Thyroid gland (tissue), 4 donors: ENCODE measurements around the gene SPOCK1. TPM values are rescaled to one million over a fixed set of nuclear protein-coding genes. Genes with fewer than 3 reads are reported as not detected.

Source experiments
- DNase-seq, 2 donors: peaks; one replicate each; pipeline ENCODE4 v3.0.0-alpha.2; 2019
- H3K27ac ChIP-seq, 3 donors: fragments of 200-600 bp; sonication (generic); 1 replicate in 2 of 3; 2 replicates in 1 of 3; pipeline ENCODE4 v1.5.1; 2016 to 2019; ENCODE audit warnings: mild to moderate bottlenecking in 1 of 3, moderate library complexity in 1 of 3
- H3K27me3 ChIP-seq: fragments of 200-600 bp; sonication (generic); one replicate; pipeline ENCODE4 v1.5.1; 2019
- H3K36me3 ChIP-seq, 2 donors: fragments of 200-600 bp; sonication (generic); one replicate each; pipeline ENCODE4 v1.5.1; 2016 to 2019
- H3K4me1 ChIP-seq, 2 donors: fragments of 200-600 bp; sonication (generic); one replicate each; pipeline ENCODE4 v1.5.1; 2017 to 2019
- H3K4me3 ChIP-seq, 3 donors: fragments of 200-600 bp; sonication (generic); replicated peaks in 1 of 3; 1 replicate in 2 of 3; 2 replicates in 1 of 3; pipeline ENCODE4 v1.5.1; 2016; ENCODE audit warnings: mild to moderate bottlenecking in 1 of 3
- H3K9me3 ChIP-seq: fragments of 200-600 bp; sonication (generic); one replicate; pipeline ENCODE4 v1.5.1; 2017
- POLR2A ChIP-seq, 2 donors: fragments of 450-650 bp; IDR thresholded peaks; one replicate each; pipeline ENCODE4 v1.6.1; 2017; ENCODE audit warnings: antibody characterized with exemption in 2 of 2, mild to moderate bottlenecking in 2 of 2, moderate library complexity in 1 of 2
- WGBS, 2 donors: methylation state at CpG; one replicate each; pipeline ENCODE4 v1.1.5; 2017; 5-methylcytosine and 5-hydroxymethylcytosine counted together
- intact Hi-C: fragments of 100-400 bp; cut with DNase I; formaldehyde crosslinking; loops from one replicate; pipeline ENCODE4 v1.15.1; 2023
- total RNA-seq, 4 donors: library from RNA; depleted of rRNA; stranded (reverse); fragments of >200 nt; gene quantifications; one replicate each; pipeline ENCODE4 v1.2.3, GENCODE V29; 2016
- TF ChIP-seq, protein P1 (sequence below), 6 experiments: fragments of 200-600 bp in 3 of 6; fragments of 450-650 bp in 3 of 6; sonication (generic) in 3 of 6; IDR thresholded peaks; one replicate each; pipeline ENCODE4 v1.5.1; 2016 to 2019; ENCODE audit warnings: antibody characterized with exemption in 6 of 6, mild to moderate bottlenecking in 2 of 6, inconsistent platforms in 1 of 6, moderate library complexity in 1 of 6

Gene SPOCK1
- total RNA-seq, 4 donors from 2014 or later, result 15.8 to 34.1 (median 27.5) TPM

DNA sequence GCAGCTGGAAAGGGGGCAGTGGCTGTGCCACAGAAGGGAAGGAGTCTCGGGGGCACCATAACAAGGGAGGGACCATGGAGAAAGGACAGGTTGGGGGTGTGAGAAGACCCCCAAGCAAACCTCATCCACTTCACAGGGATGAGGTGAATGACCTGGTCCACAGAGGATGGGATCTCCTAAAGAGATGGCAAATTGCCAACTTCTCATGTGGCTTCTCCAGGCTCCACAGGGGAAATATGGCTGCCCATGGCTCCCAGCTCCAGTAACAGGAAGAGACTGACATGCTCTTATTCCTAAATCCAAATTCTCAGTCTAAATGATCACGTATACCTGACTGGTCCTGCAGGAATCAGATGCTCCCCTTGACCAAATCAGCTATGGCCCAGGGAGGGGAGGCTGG is 340.4 kb downstream of the SPOCK1 start:
- Histone ChIP-seq H3K27ac (no peak overlapping the region), H3K27me3 (no peaks in the 10 kb centered on the region), H3K9me3 (no peaks in the 10 kb centered on the region), H3K4me1 (no peaks in the 10 kb centered on the region), H3K4me3 (no peak overlapping the region), H3K36me3 (no peaks in the 10 kb centered on the region)
- no peak for DNase-seq
- WGBS, 2 donors, result 88 to 90% methylated on average over 2 of the region's 2 CpGs
- intact Hi-C loops, result no loop called here
- TF ChIP-seq, protein P1, sequence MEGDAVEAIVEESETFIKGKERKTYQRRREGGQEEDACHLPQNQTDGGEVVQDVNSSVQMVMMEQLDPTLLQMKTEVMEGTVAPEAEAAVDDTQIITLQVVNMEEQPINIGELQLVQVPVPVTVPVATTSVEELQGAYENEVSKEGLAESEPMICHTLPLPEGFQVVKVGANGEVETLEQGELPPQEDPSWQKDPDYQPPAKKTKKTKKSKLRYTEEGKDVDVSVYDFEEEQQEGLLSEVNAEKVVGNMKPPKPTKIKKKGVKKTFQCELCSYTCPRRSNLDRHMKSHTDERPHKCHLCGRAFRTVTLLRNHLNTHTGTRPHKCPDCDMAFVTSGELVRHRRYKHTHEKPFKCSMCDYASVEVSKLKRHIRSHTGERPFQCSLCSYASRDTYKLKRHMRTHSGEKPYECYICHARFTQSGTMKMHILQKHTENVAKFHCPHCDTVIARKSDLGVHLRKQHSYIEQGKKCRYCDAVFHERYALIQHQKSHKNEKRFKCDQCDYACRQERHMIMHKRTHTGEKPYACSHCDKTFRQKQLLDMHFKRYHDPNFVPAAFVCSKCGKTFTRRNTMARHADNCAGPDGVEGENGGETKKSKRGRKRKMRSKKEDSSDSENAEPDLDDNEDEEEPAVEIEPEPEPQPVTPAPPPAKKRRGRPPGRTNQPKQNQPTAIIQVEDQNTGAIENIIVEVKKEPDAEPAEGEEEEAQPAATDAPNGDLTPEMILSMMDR (IDR thresholded peaks at IDR 0.05), result no peak
- no peak for TF ChIP-seq POLR2A (IDR thresholded peaks at IDR 0.05)

DNA sequence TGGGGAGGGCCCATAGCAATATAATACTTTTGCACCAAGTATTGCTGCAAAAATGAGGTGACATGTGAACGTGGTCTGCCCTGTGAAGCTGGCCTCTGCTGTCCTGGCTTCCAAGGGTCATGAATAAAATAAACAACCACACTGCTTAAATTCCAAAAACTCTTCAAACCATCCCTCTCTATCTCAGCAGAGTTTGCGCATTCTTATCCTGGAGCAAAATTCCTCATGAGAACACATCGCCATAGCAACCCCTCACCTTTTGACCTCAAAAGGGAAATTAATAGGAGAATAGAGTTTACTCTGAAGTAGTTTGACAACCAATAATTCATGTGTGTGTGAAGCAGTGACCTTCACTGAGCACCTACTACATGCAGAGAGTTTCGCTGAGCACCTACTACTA is 342.9 kb downstream of the SPOCK1 start:
- H3K27ac ChIP-seq, result no peak overlapping the region
- H3K9me3 ChIP-seq, result no peaks in the 10 kb centered on the region
- H3K4me1 ChIP-seq, result no peaks in the 10 kb centered on the region
- no peaks in the 10 kb centered on the region for H3K27me3 ChIP-seq
- intact Hi-C loops, result no loop called here
- 86 to 89% methylated on average over 4 of the region's 4 CpGs for WGBS, 2 donors
- TF ChIP-seq POLR2A (IDR thresholded peaks at IDR 0.05), result no peak
- TF ChIP-seq, protein P1 (IDR thresholded peaks at IDR 0.05), result no peak
- H3K36me3 ChIP-seq, result no peaks in the 10 kb centered on the region
- no peak for DNase-seq
- H3K4me3 ChIP-seq, result no peak overlapping the region

DNA sequence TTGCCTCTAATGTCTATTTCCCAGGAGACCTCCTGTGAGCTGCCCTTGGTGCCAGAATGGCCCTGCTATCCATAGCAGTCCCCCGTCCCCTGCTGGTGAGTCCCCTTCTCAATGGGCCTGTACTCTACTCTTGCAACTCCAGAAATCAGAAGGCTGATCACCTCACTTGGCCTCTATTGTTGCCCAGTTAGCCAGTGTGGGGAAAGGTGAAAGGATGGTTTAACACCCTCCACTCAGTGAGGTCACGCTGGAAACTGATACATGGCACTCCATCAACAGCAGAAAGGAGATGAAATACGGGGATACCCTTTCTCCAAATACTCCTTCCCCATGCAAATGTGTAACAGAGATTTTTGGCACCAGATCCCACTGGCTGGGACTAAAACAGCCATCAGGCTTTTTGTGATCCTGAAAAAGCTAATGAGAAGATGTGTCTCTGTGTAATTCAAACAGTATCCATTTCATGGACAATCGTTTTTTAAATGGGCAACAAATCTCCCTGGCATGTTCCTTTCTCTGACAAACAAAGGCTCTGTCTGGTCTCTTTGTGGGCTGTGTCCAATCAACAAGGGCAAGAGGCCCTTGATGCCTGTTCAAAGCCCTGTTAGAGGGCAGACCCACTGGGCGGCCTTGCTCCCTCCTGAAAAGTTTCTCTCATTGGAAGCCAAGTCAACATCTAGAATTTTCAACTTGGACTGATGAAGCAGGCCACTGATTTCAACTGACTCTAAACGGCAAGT is 343.7 kb downstream of the SPOCK1 start:
- TF ChIP-seq, protein P1 (IDR thresholded peaks at IDR 0.05), result no peak
- TF ChIP-seq POLR2A (IDR thresholded peaks at IDR 0.05), result no peak
- Histone ChIP-seq H3K4me1 (no peaks in the 10 kb centered on the region), H3K27ac (no peak overlapping the region), H3K9me3 (no peaks in the 10 kb centered on the region), H3K4me3 (no peak overlapping the region), H3K27me3 (no peaks in the 10 kb centered on the region), H3K36me3 (no peaks in the 10 kb centered on the region)
- no peak for DNase-seq
- intact Hi-C loops, result no loop called here
- 70 to 84% methylated on average over 6 of the region's 6 CpGs for WGBS, 2 donors

DNA sequence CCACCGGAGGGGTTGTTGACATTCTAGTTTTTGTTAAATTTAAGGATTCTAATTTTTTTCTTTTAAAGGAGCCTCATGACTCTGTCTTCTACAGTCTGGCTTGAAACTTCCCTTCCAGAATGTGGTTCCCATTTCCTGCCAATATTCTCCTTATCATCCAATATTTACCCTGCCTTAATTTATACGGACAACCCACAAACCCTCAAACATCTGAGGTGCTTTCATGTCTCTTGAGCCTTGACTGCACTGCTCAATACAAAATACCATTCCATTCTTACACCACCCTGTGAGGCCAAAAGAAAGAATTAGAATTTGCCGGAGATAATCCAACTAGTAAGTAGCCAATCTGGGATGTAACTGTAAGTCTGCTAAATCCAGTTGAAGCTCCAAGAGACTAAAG is 346.5 kb downstream of the SPOCK1 start:
- intact Hi-C loops, result no loop called here
- no peaks in the 10 kb centered on the region for H3K27me3 ChIP-seq
- no peak for DNase-seq
- TF ChIP-seq, protein P1 (IDR thresholded peaks at IDR 0.05), result no peak
- no peak for TF ChIP-seq POLR2A (IDR thresholded peaks at IDR 0.05)
- H3K27ac ChIP-seq, result no peak overlapping the region
- H3K4me3 ChIP-seq, result no peak overlapping the region
- no peaks in the 10 kb centered on the region for H3K36me3 ChIP-seq
- no peaks in the 10 kb centered on the region for H3K9me3 ChIP-seq
- H3K4me1 ChIP-seq, result no peaks in the 10 kb centered on the region
- 86 to 89% methylated on average over 3 of the region's 3 CpGs for WGBS, 2 donors

DNA sequence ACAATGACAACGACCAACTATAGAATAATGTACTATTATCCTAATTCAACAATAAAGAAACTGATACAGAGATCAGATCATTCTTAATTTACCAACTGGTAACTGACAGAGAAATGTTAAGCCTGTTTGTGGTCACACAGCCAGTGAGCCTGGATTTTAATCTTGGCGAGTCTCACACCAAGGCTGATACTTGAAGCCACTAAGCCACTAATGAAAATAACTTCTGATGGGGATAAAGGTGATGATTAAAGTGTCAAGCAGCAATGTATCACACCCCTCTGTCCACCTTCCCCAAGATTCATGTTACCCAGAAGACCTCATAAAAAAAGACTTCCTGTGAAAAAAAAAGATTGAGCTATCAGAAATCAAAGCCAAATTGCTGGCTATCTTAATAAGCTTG is 350.5 kb downstream of the SPOCK1 start:
- H3K36me3 ChIP-seq, result no peaks in the 10 kb centered on the region
- no peaks in the 10 kb centered on the region for H3K4me1 ChIP-seq
- H3K9me3 ChIP-seq, result no peaks in the 10 kb centered on the region
- TF ChIP-seq, protein P1 (IDR thresholded peaks at IDR 0.05), result no peak
- TF ChIP-seq POLR2A (IDR thresholded peaks at IDR 0.05), result no peak
- no peaks in the 10 kb centered on the region for H3K27me3 ChIP-seq
- no peak for DNase-seq
- 77 to 79% methylated on average over 2 of the region's 2 CpGs for WGBS, 2 donors
- no peak overlapping the region for H3K27ac ChIP-seq
- H3K4me3 ChIP-seq, result no peak overlapping the region
- intact Hi-C loops, result no loop called here
